Muscle of arm (tissue), 12 donors: ENCODE measurements around the gene HSPA9. TPM values are rescaled to one million over a fixed set of nuclear protein-coding genes. Genes with fewer than 3 reads are reported as not detected.

Experiments used
- DNase-seq: peaks from one replicate; pipeline ENCODE4 v3.0.0-alpha.2; 2013
- polyA plus RNA-seq, 12 donors: library from polyadenylated mRNA; unstranded; fragments of 120-200 nt; gene quantifications; one replicate each; pipeline ENCODE4 v1.2.1, GENCODE V29; 2013; ENCODE audit not compliant: insufficient read length in 12 of 12

HSPA9 gene
- polyA plus RNA-seq, 12 donors = 126 to 225 (median 161) TPM; not detected in 1

- DNase-seq = no peak
These were observed 9.9 kb downstream of the HSPA9 start for GRCh38 chr5:138565100-138565821.

GRCh38 chr5:138564242-138564641 lies 11.0 kb downstream of the HSPA9 start:
- DNase-seq = no peak

- DNase-seq = no peak
These were observed 11.7 kb downstream of the HSPA9 start for GRCh38 chr5:138563340-138564118.

DNA sequence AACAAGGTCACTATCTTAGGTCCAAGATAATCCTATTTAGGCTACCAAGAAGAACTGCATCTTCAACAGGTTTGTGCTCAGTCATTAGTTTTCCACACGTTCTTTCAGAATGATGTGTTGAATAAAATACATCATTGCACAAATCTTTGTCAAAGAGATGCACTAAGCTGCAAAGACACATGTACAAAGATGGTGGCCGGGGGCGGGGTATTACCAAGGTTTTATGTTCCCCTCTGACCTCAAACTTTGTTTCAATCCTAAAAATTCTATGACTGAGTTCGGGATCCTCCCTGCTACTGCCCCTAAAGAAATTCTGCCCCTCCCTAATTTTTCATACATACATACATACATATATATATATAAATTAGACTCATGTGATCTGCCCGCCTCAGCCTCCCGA lies 14.2 kb downstream of the HSPA9 start:
- no peak for DNase-seq

GRCh38 chr5:138559937-138560336 lies 15.3 kb downstream of the HSPA9 start:
- no peak for DNase-seq

DNA sequence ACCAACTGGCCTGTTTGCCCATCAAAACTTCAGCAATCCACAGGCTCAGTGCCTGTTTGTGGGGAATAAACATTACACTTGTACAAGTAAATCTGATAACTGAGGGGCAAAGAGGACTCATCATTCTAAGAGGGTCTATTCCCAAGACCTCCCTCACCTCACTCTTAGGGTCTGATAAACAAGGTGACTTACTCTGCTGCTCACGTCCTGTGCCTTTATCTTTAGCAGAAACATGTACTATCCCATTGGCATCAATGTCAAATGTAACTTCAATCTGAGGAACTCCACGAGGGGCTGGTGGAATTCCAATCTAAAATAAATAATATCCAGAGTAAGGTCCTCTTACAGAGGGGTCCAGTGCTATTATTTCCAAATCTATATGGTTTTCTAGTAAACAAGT lies 17.5 kb downstream of the HSPA9 start:
- DNase-seq = no peak

DNA sequence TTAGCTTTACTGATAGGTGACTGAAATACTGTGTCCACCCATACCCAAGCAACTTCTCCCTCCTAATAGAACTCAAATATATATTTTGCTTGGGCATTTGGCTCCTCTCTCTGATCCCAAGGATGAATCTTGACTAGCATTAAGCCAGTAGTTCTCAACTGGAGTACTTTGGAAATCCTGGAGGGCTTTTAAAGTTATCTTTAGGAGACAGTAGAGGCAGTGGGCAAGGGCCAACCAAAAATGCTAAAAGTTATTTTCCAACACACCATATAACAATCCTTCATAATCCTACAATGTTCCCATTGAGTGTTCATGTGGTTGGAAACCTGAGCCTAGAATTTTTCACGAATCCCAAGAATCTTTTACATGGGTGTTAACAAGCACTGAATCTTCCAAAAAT lies 21.1 kb downstream of the HSPA9 start:
- no peak for DNase-seq

DNA sequence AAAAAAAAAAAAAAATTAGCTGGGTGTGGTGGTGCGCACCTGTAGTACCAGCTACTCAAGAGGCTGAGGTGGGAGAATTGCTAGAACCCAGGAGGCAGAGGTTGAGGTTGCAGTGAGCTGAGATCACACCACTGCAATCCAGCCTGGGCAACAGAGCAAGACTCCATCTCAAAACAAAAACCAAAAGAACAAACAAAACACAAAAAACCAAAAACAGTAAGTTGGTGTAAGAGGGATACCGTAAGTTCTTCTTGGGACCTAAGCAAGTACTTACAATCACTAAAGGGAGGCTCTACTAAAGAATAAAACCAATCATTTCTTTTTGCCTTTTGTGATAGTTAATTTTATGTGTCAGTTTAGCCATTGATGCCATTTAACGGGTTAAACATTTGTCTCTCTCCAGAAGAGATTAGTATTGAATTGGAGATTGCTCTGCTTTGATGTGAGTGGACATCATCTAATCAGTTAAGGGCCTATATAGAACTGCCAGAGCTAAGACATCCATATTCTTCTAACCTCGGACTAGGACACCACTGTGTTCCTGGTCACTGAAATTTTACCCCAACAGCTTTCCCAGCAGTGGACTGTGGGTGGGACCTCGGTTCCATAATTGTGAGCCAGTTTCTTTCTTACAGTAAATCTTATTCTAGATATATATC lies 21.6 kb downstream of the HSPA9 start:
- no peak for DNase-seq

DNA sequence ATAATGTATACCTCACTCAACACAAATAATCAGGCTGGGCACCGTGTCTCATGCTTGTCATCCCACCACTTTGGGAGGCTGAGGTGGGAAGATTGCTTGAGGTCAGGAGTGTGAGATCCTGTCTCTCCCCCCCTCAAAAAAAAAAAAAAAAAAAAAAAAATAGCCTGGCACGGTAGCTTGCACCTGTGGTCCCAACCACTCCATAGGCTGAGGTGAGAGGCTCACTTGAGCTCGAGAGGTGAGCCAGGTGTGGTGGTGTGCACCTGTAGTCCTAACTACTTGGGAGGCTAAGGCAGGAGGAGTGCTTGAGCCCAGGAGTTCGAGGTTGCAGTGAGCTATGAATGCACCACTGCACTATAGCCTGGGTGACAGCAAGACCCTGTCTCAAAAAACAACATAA lies 22.5 kb downstream of the HSPA9 start:
- DNase-seq = no peak

DNA sequence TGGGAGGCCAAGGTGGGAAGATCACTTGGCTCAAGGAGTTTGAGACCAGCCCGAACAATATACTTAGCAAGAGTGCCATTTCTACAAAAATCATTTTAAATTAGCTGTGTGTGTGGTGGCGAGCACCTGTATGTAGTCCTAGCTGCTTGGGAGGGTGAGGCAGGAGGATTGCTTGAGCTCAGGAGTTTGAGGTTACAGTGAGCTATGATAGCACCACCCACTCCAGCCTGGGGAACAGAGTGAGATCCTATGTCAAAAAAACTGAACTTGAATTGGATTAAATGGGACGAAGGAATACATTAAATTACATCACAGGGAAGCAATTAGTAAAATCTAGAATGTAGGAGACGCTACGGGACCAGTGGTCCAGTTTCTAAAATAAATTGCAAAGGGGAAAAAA lies 25.8 kb downstream of the HSPA9 start:
- DNase-seq = no peak

DNA sequence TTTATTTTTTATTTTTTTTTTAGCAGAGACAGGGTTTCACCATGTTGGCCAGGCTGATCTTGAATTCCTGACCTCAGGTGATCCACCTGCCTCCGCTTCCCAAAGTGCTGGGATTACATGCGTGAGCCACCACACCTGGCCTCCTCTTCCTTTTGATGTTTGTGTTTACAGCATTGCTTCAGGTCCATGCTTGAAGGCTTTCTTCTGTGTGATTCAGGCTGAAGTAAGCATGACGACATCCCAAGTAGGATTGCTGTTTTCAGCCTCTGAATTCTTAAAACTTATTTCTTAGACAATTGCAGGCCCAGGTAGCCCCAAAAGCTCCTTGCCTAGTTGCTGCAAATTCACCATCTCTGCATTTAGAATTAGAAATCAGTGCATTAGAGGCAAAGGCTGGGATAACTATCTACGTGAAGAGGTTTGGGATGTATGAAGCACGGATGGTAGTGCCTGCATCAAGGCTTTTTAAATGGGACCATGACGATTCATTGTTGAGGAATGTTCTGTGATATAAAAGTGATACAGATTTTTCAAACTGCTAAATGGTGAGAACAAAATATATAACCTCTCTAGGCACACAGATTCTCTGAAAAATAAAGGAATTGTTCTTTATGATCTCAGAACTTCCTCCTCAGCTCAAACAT lies 29.2 kb downstream of the HSPA9 start:
- DNase-seq = no peak

DNA sequence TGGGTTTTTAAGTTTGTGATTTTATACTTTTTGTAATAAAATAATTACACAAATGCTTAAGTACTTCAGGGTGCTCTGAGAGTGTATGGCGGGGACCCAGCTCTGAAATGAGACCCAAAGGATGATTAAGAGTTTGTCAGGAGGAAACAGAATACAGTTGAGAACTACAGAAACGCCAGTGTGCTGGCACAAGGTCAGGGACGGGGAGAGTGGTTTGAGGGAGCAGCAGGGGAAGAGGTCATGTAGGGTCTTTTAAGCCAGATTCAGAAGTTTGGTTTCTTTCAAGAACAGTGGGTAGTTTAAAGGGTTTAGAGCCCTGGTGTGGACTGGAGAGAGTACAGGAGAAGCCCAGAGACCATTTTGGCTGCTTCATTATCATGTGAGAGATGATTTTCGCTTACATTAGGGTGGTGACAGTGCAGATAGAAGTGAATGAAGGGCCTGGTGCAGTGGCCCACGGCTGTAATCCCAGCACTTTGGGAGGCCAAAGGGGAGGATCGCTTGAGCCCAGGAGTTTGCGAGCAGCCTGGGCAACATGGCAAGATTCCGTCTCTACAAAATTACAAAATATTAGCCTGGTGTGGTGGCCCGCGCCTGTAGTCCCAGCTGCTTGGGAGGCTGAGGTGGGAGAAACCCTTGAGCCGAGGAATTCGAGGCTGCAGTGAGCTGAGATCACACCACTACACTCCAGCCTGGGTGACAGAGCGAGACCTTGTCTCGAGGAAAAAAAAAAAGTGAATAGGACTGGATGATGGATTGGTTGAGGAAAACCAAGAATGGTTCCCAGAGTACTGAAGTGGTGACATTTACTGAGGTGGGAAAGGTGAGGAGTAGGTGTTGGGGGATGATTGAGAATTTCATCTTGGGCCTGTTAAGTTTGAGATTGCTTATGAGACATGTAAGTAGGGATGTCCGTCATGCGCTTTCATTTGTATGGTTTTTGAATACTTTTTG lies 30.7 kb downstream of the HSPA9 start:
- peak; percentile 26 for DNase-seq

DNA sequence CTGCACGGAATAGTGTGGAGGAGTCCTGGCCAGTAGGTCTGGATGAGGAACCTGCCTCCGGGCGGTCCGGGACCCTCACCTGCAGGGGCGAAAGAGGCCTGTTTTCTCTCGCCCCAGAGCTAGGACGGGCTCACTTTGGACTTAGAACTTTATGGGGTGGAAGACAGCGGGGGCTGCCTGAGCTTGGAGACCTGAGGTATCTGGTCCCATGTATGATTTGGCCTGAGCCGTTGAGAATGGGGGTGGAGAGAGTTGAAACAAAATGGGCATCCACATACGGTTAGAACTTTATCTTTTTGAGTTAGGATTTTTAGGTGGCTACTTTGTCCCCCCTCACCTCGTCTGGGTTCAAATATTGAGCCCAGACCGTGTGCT lies 31.5 kb downstream of the HSPA9 start:
- DNase-seq = no peak

DNA sequence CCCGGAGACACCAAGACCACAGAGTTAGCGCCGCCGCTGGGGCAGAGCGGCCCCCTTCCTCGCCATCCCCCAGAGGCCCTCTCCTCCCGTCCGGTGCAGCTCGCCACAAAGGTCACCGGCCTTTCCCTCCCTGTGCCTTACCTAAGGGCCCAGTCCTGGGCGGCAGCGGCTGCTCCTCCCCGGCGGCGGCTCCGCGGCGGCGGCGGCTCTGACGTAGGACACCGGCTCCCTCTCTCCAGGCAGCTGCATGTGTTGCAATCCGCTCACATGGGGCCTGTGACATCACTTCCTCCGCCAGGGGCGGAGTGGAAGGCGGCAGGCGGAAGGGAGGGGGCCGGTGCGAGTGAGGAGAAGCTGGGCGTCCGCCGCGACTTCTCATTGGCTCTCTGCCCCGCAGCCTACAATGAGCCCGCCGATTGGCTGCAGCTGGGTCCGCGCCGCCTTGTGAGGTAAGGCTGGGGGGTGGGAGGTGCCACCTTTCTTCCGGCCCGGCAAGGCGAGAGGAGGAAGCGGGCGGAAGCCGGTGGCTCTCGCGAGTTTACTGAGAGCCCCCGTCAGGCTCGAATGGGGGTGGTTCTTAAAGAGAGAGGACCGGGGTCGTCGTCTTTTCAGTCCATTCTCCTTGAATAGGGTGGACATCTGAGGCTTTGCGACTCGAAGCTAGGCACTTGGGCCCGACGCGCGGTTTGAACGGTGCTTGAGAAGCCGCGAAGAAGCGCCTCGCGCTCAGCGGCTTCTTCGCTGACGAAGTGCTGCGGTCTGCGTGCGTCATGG lies 32.1 kb downstream of the HSPA9 start, which contains the start of gene ETF1:
ETF1 (minus strand) TSS at position 281 of the 774 bp plus-strand sequence. CDS start 318 bp downstream, outside the sequence.
- DNase-seq = peak; percentile 100

- DNase-seq = peak; percentile 13
These were observed 32.8 kb downstream of the HSPA9 start for GRCh38 chr5:138542180-138542955.

GRCh38 chr5:138541511-138542179 lies 33.6 kb downstream of the HSPA9 start:
- no peak for DNase-seq

DNA sequence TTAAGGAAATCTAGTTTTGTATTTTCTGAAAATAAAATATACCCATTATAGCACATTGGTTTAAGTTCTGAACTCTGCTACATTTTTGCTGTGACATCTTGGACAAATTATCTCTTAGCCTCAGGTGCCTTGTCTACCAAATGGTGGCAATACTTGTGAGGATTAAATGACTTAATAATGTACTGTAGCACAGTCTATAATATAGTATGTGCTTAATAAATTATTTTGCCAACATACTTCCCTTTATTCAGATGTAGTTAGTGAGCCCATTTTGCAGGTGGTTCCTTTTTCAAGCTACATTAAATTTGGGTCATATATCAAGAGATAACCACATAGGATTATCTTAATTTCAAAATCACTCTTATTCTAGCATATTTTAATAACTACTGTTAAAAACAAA lies 35.4 kb downstream of the HSPA9 start:
- no peak for DNase-seq

DNA sequence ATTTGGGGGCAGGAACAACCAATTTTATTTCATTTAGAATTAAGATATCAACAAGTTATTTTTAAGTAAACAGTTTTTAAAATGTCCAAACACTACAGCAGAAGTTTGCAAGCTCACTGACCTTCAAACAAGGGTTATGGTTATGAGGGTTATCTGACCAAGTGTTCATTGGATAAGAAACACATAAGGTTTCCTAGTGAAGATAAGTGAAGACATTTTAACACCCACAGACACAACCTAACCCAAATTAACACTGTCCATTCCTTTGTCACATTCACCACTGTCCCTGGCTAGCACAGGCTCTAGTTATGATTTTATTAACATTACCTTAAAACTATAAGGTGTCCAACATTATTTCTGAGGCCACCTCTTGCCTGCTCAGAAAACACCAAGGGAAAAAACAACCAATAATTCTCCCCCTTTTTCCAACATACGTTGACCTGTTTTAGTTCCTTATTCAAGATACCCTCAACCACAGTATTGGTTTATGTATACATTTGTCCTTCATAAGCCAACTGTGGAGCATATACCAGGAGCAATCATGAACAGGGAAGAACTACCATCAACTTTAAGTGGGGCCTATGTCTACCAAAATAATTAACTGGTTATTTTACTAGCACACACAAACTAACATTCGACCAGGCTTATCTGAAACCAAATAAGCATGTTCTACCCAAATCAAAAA lies 36.1 kb downstream of the HSPA9 start:
- no peak for DNase-seq
